GM21723 (cell line): ENCODE measurements around the gene ESR2.
"Not testable (repeated sequence)": the region's sequence is repeated elsewhere in the genome, so short reads cannot be mapped to it uniquely, and the experiment has no call there.

Experiments used
- ATAC-seq: cut with Tn5 transposase; IDR thresholded peaks from one replicate; pipeline ENCODE4 v1.9.1; 2021; ENCODE audit warnings: mild to moderate bottlenecking, moderate library complexity; ENCODE audit not compliant: unreplicated experiment

ESR2 gene

GRCh38 chr14:64201296-64201695, 92.9 kb downstream of the ESR2 start:
- ATAC-seq: no peak

DNA sequence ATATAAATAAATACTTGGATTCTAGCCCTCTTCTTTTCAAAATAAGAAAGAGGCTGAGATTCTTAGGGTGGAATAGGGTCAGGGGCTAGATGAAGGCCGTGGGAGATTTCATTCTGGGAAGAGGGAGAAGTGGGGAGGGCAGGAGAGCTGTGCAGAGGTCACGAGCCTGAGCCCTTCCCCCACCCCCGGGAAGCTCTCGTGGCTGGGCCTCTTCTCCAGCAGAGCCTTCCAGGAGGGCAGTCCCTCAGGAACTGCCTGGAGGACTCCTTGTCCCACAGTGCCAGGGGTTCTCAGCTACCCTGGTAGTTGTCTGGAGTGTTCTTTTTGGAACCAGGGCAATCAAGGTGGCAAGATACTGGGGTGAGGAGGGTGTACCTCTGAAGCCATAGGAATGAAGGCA, 94.0 kb downstream of the ESR2 start:
- no peak for ATAC-seq

DNA sequence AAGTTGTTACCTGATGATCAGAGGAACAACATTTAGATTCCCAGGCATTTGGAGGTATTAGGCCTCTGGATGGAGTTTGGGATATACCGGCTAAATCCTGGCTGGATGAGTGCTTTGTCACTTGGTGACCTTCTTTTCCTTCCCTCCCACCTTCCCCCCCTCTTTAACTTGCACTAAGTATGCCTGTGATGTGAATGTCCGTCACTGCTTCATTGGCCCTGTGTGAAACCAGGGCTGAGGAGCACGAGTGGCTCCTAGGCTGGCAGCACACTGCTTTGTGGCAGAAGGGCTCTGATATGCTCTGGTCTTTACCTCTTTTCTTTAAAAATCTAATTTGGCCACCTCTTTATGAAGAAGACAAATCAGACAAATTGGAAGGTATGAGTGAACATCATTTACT, 95.7 kb downstream of the ESR2 start:
- ATAC-seq: no peak

GRCh38 chr14:64197996-64198395, 96.2 kb downstream of the ESR2 start:
- no peak for ATAC-seq

GRCh38 chr14:64196814-64197411, 97.3 kb downstream of the ESR2 start:
- peak; percentile 66 for ATAC-seq

DNA sequence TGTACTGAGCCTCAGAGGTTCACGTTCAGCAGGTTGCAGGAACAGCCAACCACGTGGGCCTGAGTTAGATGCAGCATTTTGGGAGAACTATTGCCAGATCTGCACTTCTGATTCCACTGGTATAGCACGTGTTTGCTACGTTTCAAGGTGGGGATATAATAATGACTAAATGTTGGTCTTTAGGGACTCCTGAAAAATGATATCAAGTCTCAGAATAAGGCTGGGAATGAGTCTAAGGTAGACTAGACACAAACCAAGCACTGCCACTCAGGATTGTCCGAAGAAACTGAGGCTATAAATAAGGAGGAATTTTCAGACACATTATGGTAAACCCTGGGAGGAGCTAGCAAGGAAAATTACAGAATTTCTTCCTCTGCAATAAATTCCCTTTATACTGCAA, 98.1 kb downstream of the ESR2 start:
- no peak for ATAC-seq

GRCh38 chr14:64195199-64195598, 99.0 kb downstream of the ESR2 start:
- ATAC-seq: no peak

- no peak for ATAC-seq
Observed at GRCh38 chr14:64194404-64194803, 99.8 kb downstream of the ESR2 start.

GRCh38 chr14:64193821-64194220, 100.3 kb downstream of the ESR2 start:
- ATAC-seq: no peak

DNA sequence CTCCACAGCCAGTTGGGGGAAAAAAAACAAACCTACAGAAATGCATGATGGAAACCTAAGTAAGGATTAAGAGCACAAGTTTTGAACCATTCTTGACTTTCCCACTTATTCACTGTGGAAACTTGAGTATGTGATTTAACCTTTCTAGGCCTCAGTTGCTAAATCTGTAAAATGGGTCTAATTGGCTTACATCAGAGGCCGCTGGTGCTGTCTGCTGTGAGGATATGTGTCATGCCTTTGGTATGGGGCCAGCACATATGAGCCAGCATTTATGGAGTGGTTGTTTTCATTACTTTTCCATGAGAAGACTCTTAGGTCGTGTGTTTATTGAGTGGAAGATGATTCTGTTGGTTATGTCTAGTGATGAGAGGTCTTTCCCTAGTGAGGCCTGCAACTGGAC, 102.4 kb downstream of the ESR2 start:
- no peak for ATAC-seq

GRCh38 chr14:64190974-64191502, 103.1 kb downstream of the ESR2 start:
- ATAC-seq: no peak

DNA sequence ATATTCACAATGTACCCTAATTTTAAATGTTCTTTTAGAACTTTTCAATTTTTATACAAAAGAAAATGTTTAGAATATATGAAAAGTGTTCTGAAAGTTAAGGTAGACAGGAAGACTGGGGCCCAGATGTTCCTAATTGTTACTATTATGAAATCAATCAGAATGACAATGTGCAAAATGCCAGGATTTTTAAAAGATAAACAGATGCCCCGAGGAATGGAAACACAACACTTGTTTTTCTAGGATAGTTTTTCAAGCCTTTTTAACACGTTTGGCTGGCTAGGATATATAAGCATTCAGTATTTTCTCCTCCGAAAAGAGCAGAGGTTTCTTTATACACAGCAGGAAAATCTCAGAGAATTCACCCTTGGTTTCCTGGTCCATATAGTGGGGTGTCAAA, 106.8 kb downstream of the ESR2 start:
- ATAC-seq: no peak

GRCh38 chr14:64186231-64187129, 107.7 kb downstream of the ESR2 start:
- no peak for ATAC-seq

- ATAC-seq: no peak
Observed at GRCh38 chr14:64185184-64185583, 109.0 kb downstream of the ESR2 start.

- no peak for ATAC-seq
Observed at GRCh38 chr14:64184103-64184729, 110.0 kb downstream of the ESR2 start.

DNA sequence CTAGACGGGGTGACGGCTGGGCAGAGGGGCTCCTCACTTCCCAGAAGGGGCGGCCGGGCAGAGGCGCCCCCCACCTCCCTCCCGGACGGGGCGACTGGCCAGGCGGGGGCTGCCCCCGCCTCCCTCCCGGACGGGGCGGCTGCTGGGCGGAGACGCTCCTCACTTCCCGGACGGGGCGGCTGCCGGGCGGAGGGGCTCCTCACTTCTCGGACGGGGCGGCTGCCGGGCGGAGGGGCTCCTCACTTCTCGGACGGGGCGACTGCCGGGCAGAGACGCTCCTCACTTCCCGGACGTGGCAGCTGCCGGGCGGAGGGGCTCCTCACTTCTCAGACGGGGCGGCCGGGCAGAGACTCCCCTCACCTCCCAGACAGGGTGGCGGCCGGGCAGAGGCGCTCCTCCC, 111.3 kb downstream of the ESR2 start:
- not testable (repeated sequence) for ATAC-seq

DNA sequence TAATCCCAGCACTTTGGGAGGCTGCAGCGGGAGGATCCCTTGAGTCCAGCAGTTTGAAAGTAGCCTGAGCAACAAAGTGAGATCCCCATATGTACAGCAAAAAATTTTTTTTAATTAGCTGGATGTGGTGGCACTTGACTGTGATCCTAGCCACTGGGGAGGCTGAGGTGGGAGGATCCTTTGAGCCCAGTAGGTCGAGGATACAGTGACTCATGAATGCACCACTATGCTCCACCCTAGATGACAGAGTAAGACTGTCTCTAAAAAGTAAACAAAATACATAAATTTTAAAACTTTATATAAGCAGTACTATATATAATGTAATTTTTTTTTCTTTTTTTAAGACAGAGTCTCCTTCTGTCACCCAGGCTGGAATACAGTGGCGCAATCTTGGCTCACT, 115.4 kb downstream of the ESR2 start:
- ATAC-seq: no peak

DNA sequence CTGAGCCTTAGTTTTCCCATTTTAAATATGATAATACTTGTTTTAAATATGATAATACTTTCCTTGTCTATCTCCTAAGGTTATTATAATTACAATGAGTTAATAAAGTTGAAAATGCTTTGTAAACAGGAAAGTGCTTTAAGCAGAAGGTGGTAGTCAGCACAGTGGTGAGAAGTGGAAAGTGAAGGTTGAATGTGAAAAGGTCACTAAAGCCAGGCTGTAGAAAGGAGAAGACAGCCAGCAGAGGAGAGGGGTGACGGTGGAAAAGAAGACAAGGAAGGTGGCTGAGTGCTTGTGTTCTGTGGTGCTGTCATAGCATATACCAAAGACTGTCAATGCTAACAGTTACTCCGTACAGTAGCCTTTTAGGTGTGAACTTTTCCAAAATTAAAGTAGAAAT, 117.8 kb downstream of the ESR2 start:
- no peak for ATAC-seq

DNA sequence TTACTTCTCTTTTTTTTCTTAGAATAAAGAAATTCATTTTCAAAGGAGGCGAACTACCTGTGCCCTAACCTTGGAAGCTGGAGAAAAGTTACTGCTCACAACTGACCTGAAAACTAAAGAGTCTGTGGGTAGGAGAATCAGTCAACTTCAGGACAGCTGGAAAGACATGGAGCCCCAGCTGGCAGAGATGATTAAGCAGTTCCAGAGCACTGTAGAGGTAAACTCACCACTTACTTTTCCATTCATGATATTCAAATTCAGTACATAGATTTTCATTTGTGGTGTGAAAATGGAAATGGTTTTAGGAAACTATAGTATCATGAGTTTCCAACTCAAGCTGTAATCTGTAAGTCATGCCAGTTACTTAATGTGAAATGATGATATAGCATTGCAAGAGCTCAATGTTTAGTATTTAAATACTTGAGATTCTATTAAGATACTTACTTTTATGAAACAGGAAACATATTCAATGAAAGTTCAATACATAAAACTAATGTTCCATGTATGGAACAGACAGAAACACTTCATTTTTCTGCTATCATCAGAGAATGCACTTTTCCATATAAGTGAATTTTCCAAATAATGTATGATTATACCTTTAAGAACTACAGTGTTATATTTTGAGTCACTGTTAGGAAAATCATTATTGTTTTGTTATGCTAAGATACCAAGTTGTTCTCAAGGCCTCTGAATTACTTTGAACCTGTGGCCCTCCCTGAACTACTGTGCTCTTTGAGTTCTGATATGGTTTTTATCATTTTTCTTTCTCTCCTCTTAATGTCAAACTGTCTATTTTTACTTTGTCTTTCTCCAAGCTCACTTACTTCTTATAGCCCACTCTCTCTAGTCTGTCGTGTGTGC, 119.0 kb downstream of the ESR2 start:
- ATAC-seq: no peak

- no peak for ATAC-seq
Observed at GRCh38 chr14:64170181-64170580, 124.0 kb downstream of the ESR2 start.

GRCh38 chr14:64159588-64159987, 134.6 kb downstream of the ESR2 start:
- ATAC-seq: no peak
